GM19324 (cell line): ENCODE measurements around the gene KAZALD1.
A peak's percentile ranks its signal among the peaks of the same experiment; 100 is the strongest.
"Not testable (repeated sequence)": the region's sequence is repeated elsewhere in the genome, so short reads cannot be mapped to it uniquely, and the experiment has no call there.

Experiments
- ATAC-seq: cut with Tn5 transposase; IDR thresholded peaks from one replicate; pipeline ENCODE4 v1.9.1; 2021; ENCODE audit warnings: mild to moderate bottlenecking, moderate library complexity; ENCODE audit not compliant: unreplicated experiment, low FRiP score

KAZALD1 gene

GRCh38 chr10:101029520-101030295 lies 32.1 kb upstream of the KAZALD1 start:
- ATAC-seq: no peak

GRCh38 chr10:101030496-101031127 lies 31.2 kb upstream of the KAZALD1 start:
- no peak for ATAC-seq

GRCh38 chr10:101031128-101031795 lies 30.5 kb upstream of the KAZALD1 start, which contains the start of the genes PDZD7 and SFXN3:
PDZD7 (minus strand) TSS chr10:101031129; CDS start chr10:101030219, 910 bp downstream.
SFXN3 (plus strand) TSS chr10:101031234; CDS start chr10:101034695, 3,461 bp downstream.
- ATAC-seq: peak; percentile 89

- ATAC-seq: no peak
These were observed 29.8 kb upstream of the KAZALD1 start for GRCh38 chr10:101031796-101032636.

GRCh38 chr10:101032637-101033224 lies 29.1 kb upstream of the KAZALD1 start:
- ATAC-seq: no peak

- no peak for ATAC-seq
These were observed 28.5 kb upstream of the KAZALD1 start for GRCh38 chr10:101033276-101033675.

- ATAC-seq: not testable (repeated sequence)
These were observed 27.4 kb upstream of the KAZALD1 start for GRCh38 chr10:101034404-101034803.

GRCh38 chr10:101035314-101035713 lies 26.5 kb upstream of the KAZALD1 start:
- no peak for ATAC-seq

- ATAC-seq: no peak
These were observed 25.7 kb upstream of the KAZALD1 start for GRCh38 chr10:101035916-101036702.

- no peak for ATAC-seq
These were observed 25.1 kb upstream of the KAZALD1 start for GRCh38 chr10:101036726-101037125.

GRCh38 chr10:101038484-101038883 lies 23.3 kb upstream of the KAZALD1 start:
- no peak for ATAC-seq

GRCh38 chr10:101040061-101040460 lies 21.7 kb upstream of the KAZALD1 start:
- no peak for ATAC-seq

GRCh38 chr10:101040851-101041250 lies 20.9 kb upstream of the KAZALD1 start:
- ATAC-seq: no peak

GRCh38 chr10:101041252-101041761 lies 20.5 kb upstream of the KAZALD1 start:
- ATAC-seq: peak; percentile 43

GRCh38 chr10:101042118-101042517 lies 19.7 kb upstream of the KAZALD1 start:
- ATAC-seq: no peak

GRCh38 chr10:101042667-101043362 lies 19.0 kb upstream of the KAZALD1 start:
- peak; percentile 88 for ATAC-seq

- no peak for ATAC-seq
These were observed 18.5 kb upstream of the KAZALD1 start for GRCh38 chr10:101043363-101043707.

GRCh38 chr10:101044117-101044516 lies 17.7 kb upstream of the KAZALD1 start:
- ATAC-seq: no peak
